A549 (cell line): ENCODE measurements around the gene ANAPC13. TPM values are rescaled to one million over a fixed set of nuclear protein-coding genes. Genes with fewer than 3 reads are reported as not detected.

Experiments
- ATAC-seq, 2 experiments: fragments of 200-7000 bp in 1 of 2; fragments of >200 bp in 1 of 2; cut with Nextera tagmentation in 1 of 2; cut with Tn5 transposase in 1 of 2; 3 replicates each; pipeline versions ENCODE4 v1.8.0 to v1.9.1; 2018 to 2020; ENCODE audit warnings: mild to moderate bottlenecking in 1 of 2, moderate library complexity in 1 of 2
- CTCF ChIA-PET: fragments of 300-600 bp; sonication (Branson Sonifier 250); formaldehyde crosslinking; extraction: SDS; loops from one replicate; lab custom pipeline; 2021; ENCODE audit warnings: antibody characterized with exemption, inconsistent platforms; lab: Yijun Ruan, JAX
- POLR2A ChIA-PET: fragments of 350-600 bp; formaldehyde crosslinking; extraction: SDS; loops from one replicate; lab custom pipeline; 2021; ENCODE audit warnings: antibody characterized with exemption, inconsistent platforms; lab: Yijun Ruan, JAX
- DNase-seq, 2 experiments: peaks; one replicate each; pipeline versions ENCODE4 v3.0.0 to v3.0.0-alpha.2; 2011 to 2016; ENCODE audit warnings: low read depth in 1 of 2, low spot score in 1 of 2
- FAIRE-seq: peaks from 2 replicates; lab custom pipeline; 2011; peaks lifted over from hg19 to GRCh38; lab: Jason Lieb, UNC
- H3K27ac ChIP-seq, 2 experiments: fragments of >200 bp; sonication (Bioruptor Twin); formaldehyde crosslinking; 3 replicates each; pipeline ENCODE4 v1.5.1; 2016 to 2017
- H3K4me1 ChIP-seq: fragments of >200 bp; sonication (Bioruptor Twin); formaldehyde crosslinking; 3 replicates; pipeline ENCODE4 v1.6.1; 2016
- H3K4me2 ChIP-seq: fragments of >200 bp; sonication (Bioruptor Twin); formaldehyde crosslinking; 3 replicates; pipeline ENCODE4 v1.6.1; 2016
- H3K4me3 ChIP-seq: fragments of >200 bp; sonication (Bioruptor Twin); formaldehyde crosslinking; 3 replicates; pipeline ENCODE4 v1.5.1; 2016
- H3K9me3 ChIP-seq: fragments of >200 bp; sonication (Bioruptor Twin); formaldehyde crosslinking; 3 replicates; pipeline ENCODE4 v1.6.1; 2016
- ATOH8 ChIP-seq: fragments of 250-450 bp; sonication (Bioruptor Pico); IDR thresholded peaks from 2 replicates; pipeline ENCODE4 v1.5.0; 2020; ENCODE audit warnings: low read depth, mild to moderate bottlenecking, moderate library complexity
- CBX2 ChIP-seq: fragments of 200-600 bp; sonication (generic); IDR thresholded peaks from 2 replicates; pipeline ENCODE4 v1.6.1; 2016; ENCODE audit warnings: low read depth, mild to moderate bottlenecking, borderline replicate concordance
- FOSB ChIP-seq: fragments of 250-450 bp; sonication (Bioruptor Pico); IDR thresholded peaks from 2 replicates; pipeline ENCODE4 v1.5.0; 2020; ENCODE audit warnings: mild to moderate bottlenecking, moderate library complexity
- FOSL2 ChIP-seq, 2 experiments: fragments of 450-650 bp in 1 of 2; fragments of >200 bp in 1 of 2; sonication (Bioruptor Twin) in 1 of 2; formaldehyde crosslinking; IDR thresholded peaks; 2 replicates each; pipeline versions ENCODE4 v1.5.0 to v1.6.1; 2016 to 2020; ENCODE audit warnings: mild to moderate bottlenecking in 1 of 2, moderate library complexity in 1 of 2
- HES2 ChIP-seq: fragments of >200 bp; sonication (Bioruptor Twin); formaldehyde crosslinking; IDR thresholded peaks from 2 replicates; pipeline ENCODE4 v1.6.1; 2016
- HMGXB4 ChIP-seq: fragments of 250-450 bp; sonication (Bioruptor Pico); IDR thresholded peaks from 2 replicates; pipeline ENCODE4 v1.5.0; 2021; ENCODE audit warnings: mild to moderate bottlenecking, moderate library complexity, borderline replicate concordance
- HOXA7 ChIP-seq: fragments of 250-450 bp; sonication (Bioruptor Pico); IDR thresholded peaks from 2 replicates; pipeline ENCODE4 v1.5.0; 2020; ENCODE audit warnings: mild to moderate bottlenecking, moderate library complexity
- HOXB13 ChIP-seq: fragments of 250-450 bp; sonication (Bioruptor Pico); IDR thresholded peaks from 2 replicates; pipeline ENCODE4 v1.5.0; 2020; ENCODE audit warnings: low read depth, mild to moderate bottlenecking, moderate library complexity
- HOXB5 ChIP-seq: fragments of 250-450 bp; sonication (Bioruptor Pico); IDR thresholded peaks from 2 replicates; pipeline ENCODE4 v1.5.0; 2020; ENCODE audit warnings: mild to moderate bottlenecking, moderate library complexity
- MAZ ChIP-seq: fragments of 150-350 bp; IDR thresholded peaks from 2 replicates; pipeline ENCODE4 v1.6.1; 2014; ENCODE audit warnings: antibody characterized with exemption, low read depth, low read length, borderline replicate concordance
- NFE2L2 ChIP-seq: fragments of 150-350 bp; conservative IDR thresholded peaks from 2 replicates; pipeline ENCODE4 v1.6.1; 2014; ENCODE audit warnings: low read length
- NR3C1 ChIP-seq: fragments of >200 bp; sonication (Bioruptor Twin); formaldehyde crosslinking; IDR thresholded peaks from 3 replicates; pipeline ENCODE4 v1.6.1; 2017
- PBX3 ChIP-seq: IDR thresholded peaks from 2 replicates; pipeline ENCODE4 v1.6.1; 2012
- POLR2AphosphoS2 ChIP-seq: conservative IDR thresholded peaks from 2 replicates; pipeline ENCODE4 v1.6.1; 2012; ENCODE audit warnings: low read length, improper control_type of control experiment, inconsistent platforms
- RARB ChIP-seq: fragments of 250-450 bp; sonication (Bioruptor Pico); IDR thresholded peaks from 2 replicates; pipeline ENCODE4 v1.8.0; 2021; ENCODE audit warnings: mild to moderate bottlenecking, moderate library complexity
- RCOR1 ChIP-seq: fragments of 150-350 bp; IDR thresholded peaks from 2 replicates; pipeline ENCODE4 v1.6.1; 2014; ENCODE audit warnings: antibody characterized with exemption, low read length, low read depth
- ZC3H11A ChIP-seq: fragments of 450-650 bp; IDR thresholded peaks from 2 replicates; pipeline ENCODE4 v1.6.1; 2014; ENCODE audit warnings: antibody characterized with exemption, mild to moderate bottlenecking
- ZFP36 ChIP-seq: fragments of 450-650 bp; IDR thresholded peaks from 2 replicates; pipeline ENCODE4 v1.6.1; 2014; ENCODE audit warnings: borderline replicate concordance; ENCODE audit not compliant: partially characterized antibody
- WGBS: methylation state at CpG from one replicate; pipeline ENCODE4 v1.1.6; 2017; ENCODE audit errors: missing lambda C conversion rate; 5-methylcytosine and 5-hydroxymethylcytosine counted together
- polyA plus RNA-seq, 4 experiments: library from polyadenylated mRNA; depleted of rRNA in 3 of 4; stranded (reverse); fragments of >200 nt; fragmentation: RNase III in 1 of 4; extraction: RNeasy Plus Mini Kit Qiagen cat#74134 plus additional on column Dnase treatment in 1 of 4; gene quantifications; 2 replicates in 3 of 4; 3 replicates in 1 of 4; pipeline ENCODE4 v1.2.3, GENCODE V29; 2011 to 2017
- TF ChIP-seq, protein P1 (sequence below): fragments of 450-650 bp; IDR thresholded peaks from 2 replicates; pipeline ENCODE4 v1.6.1; 2014; ENCODE audit warnings: antibody characterized with exemption
- TF ChIP-seq, protein P2 (sequence below): fragments of >200 bp; sonication (Bioruptor Twin); formaldehyde crosslinking; IDR thresholded peaks from 3 replicates; pipeline ENCODE4 v1.6.1; 2016

The ANAPC13 gene
- polyA plus RNA-seq, 2 of the 4 experiments (the other 2 are of a cell fraction) = 51.2 to 109 TPM

DNA sequence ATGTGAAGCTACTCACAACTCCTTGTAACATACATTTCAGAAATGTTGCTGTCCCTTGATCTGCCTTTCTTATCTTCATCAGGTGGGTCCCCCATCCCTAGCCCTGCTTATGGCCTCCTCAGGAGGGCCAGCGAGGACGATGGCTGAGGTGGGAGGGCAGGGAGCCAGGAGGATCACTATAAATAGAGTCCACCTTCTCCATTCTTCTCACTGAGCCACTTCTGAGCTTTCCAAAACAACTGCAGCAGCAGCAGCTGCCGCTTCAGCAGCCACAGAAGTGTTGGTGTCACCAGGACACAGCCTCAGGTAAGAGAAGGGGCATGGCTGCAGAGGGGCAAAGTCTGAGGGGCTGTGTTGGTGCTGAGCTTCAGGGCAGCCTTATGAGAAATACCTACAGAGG lies 53.5 kb downstream of the ANAPC13 start:
- TF ChIP-seq HMGXB4 (CRISPR knock-in tag) (no peak), FOSB (CRISPR knock-in tag) (no peak), HES2 (no peak)
- no peaks in the 10 kb centered on the region for H3K9me3 ChIP-seq
- WGBS = 100% methylated on average over 2 of the region's 3 CpGs
- ChIA-PET POLR2A (no interaction called here), CTCF (interaction anchor here (1.3 to 1.5 kb wide), 3 partner anchors 41 to 220 kb away, joined by 3 to 5 read pairs (median 4); no protein-coding TSS in a partner anchor)
- no peak overlapping the region for H3K4me3 ChIP-seq
- no peak overlapping the region for H3K4me2 ChIP-seq
- DNase-seq (no peak), FAIRE-seq (no peak), ATAC-seq (no peak)
- peak overlapping the region in 1 of 2 experiments; percentile 89; a peak in 2 of 6 replicates for H3K27ac ChIP-seq
- H3K4me1 ChIP-seq = peaks cover 30% of the 10 kb centered on the region

- ChIA-PET CTCF (interaction anchor here (6.0 kb wide), 1 partner anchor 42 kb away, joined by 23 read pairs; no protein-coding TSS in a partner anchor), POLR2A (no interaction called here)
- Histone ChIP-seq H3K9me3 (no peaks in the 10 kb centered on the region), H3K4me3 (no peak overlapping the region)
- WGBS = 41% methylated on average over 4 of the region's 4 CpGs
- FAIRE-seq = no peak
- TF ChIP-seq ATOH8 (CRISPR knock-in tag) (no peak), PBX3 (no peak), HOXB5 (CRISPR knock-in tag) (no peak), ZFP36 (no peak), POLR2AphosphoS2 (no peak), HOXA7 (CRISPR knock-in tag) (no peak), FOSL2 (IDR thresholded peaks at IDR 0.05) (no peak), FOSL2 (CRISPR knock-in tag; IDR thresholded peaks at IDR 0.05) (no peak)
- TF ChIP-seq, protein P1, sequence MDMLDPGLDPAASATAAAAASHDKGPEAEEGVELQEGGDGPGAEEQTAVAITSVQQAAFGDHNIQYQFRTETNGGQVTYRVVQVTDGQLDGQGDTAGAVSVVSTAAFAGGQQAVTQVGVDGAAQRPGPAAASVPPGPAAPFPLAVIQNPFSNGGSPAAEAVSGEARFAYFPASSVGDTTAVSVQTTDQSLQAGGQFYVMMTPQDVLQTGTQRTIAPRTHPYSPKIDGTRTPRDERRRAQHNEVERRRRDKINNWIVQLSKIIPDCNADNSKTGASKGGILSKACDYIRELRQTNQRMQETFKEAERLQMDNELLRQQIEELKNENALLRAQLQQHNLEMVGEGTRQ = no peak
- TF ChIP-seq, all 56 proteins: peak for 0
- ATAC-seq (no peak), DNase-seq (no peak)
- Histone ChIP-seq H3K4me1 (peaks cover 41% of the 10 kb centered on the region), H3K4me2 (peak overlapping the region; percentile 9; the same call in 1 of the 3 replicates), H3K27ac (peak overlapping the region; percentile 6 to 89; a peak in 3 of 6 replicates)
Measured at GRCh38 chr3:134430950-134431445, 54.8 kb downstream of the ANAPC13 start.

GRCh38 chr3:134430174-134430573 lies 55.6 kb downstream of the ANAPC13 start:
- TF ChIP-seq POLR2AphosphoS2 (no peak), NR3C1 (no peak), HOXB13 (CRISPR knock-in tag) (no peak), RARB (CRISPR knock-in tag) (no peak), RCOR1 (no peak), HES2 (no peak), HMGXB4 (CRISPR knock-in tag) (no peak), ZFP36 (no peak), MAZ (no peak), CBX2 (no peak), NFE2L2 (no peak), ZC3H11A (no peak), HOXB5 (CRISPR knock-in tag) (no peak)
- TF ChIP-seq, protein P2, sequence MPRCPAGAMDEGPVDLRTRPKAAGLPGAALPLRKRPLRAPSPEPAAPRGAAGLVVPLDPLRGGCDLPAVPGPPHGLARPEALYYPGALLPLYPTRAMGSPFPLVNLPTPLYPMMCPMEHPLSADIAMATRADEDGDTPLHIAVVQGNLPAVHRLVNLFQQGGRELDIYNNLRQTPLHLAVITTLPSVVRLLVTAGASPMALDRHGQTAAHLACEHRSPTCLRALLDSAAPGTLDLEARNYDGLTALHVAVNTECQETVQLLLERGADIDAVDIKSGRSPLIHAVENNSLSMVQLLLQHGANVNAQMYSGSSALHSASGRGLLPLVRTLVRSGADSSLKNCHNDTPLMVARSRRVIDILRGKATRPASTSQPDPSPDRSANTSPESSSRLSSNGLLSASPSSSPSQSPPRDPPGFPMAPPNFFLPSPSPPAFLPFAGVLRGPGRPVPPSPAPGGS = no peak
- Histone ChIP-seq H3K4me1 (peaks cover 43% of the 10 kb centered on the region), H3K4me2 (no peak overlapping the region), H3K9me3 (no peaks in the 10 kb centered on the region), H3K27ac (peak overlapping the region in 1 of 2 experiments; percentile 89; a peak in 4 of 6 replicates), H3K4me3 (no peak overlapping the region)
- 96% methylated on average over 4 of the region's 4 CpGs for WGBS
- ChIA-PET CTCF (interaction anchor here (0.7 to 6.0 kb wide), 3 partner anchors 43 to 122 kb away, joined by 3 to 23 read pairs (median 3); no protein-coding TSS in a partner anchor), POLR2A (no interaction called here)
- ATAC-seq = no peak
- no peak for DNase-seq
- no peak for FAIRE-seq
